ENCODE measurements around the gene LNX1.

The LNX1 gene

DNA sequence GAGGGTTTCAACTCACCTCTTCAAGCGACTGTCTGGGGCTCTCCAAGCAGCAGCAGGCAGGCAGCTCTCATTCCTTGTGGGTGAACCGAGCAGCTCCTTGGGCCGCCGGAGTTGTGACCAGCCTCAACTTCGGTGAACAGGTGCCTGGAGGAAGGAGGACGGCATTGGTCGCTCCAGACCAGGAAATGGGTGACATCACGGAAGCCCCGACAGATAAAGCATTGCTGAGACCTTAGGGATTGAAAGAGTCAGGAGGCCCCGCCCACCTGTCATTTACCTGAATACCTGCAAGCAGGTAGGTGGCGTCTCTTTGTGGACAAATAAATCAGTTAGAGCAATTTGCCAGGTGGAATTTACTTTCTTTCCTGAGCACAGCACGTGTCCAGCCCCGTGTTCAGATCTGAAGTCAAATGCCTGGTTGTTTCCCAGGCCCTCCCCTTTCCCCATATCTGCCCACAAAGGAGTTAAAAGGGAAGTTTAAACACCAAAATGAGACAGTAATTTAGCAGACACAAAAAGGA lies at the start of gene LNX1:
TSS of gene LNX1 (minus strand) at position 115 of the 521 bp plus-strand sequence. CDS start 17,484 bp downstream, outside the sequence.
- TF ChIP-seq, protein P1, sequence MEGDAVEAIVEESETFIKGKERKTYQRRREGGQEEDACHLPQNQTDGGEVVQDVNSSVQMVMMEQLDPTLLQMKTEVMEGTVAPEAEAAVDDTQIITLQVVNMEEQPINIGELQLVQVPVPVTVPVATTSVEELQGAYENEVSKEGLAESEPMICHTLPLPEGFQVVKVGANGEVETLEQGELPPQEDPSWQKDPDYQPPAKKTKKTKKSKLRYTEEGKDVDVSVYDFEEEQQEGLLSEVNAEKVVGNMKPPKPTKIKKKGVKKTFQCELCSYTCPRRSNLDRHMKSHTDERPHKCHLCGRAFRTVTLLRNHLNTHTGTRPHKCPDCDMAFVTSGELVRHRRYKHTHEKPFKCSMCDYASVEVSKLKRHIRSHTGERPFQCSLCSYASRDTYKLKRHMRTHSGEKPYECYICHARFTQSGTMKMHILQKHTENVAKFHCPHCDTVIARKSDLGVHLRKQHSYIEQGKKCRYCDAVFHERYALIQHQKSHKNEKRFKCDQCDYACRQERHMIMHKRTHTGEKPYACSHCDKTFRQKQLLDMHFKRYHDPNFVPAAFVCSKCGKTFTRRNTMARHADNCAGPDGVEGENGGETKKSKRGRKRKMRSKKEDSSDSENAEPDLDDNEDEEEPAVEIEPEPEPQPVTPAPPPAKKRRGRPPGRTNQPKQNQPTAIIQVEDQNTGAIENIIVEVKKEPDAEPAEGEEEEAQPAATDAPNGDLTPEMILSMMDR (conservative IDR thresholded peaks at IDR 0.05; ENCODE audit: control insufficient read depth, insufficient read depth, low read depth, low read length): no peak
- no peak for DNase-seq (ENCODE audit: low read depth)
- H3K4me3 ChIP-seq (ENCODE audit: control insufficient read depth, low read depth, low read length): no peak within 1 kb of the TSS

DNA sequence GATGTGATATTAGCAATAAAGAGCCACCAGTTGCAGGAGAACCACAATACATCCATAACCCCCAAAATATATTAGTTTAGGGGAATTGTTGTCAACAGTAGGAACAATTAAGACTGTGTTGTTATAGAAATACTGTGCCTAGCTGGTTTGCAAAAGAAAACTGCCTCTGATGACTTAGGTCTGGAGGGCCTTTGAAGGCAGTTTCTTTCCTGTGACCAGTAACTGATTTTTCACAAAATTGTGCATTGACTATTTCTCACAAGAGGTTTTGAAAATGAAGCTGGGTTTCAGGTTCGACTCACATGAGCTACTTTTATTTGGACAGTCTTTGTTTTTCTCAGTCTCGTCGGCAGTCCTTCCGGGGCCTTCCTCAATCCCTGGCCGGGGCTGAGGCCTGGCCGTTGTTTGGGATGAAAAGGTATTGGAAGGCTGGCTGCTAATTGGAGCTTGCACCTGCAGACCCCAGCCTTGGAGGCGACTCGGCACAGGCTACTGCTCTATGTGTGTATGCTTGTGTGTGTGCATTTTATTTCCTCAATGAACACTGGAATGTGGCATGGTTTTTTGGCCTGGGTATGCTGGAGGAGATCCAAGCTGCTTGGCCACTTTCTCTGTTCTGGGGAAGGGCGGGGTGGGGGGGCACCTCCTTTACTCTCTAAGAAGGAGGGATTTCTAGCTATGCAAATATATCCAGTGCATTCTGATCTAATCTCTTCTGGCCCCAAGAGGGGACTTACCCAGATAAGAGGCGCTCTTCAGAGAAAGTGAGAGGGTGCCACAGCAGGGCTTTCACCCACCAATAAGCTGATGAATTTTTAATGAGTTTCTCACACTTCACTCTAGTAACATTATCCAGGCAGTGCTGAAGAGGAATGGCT lies 49.5 kb upstream of the LNX1 start:
- TF ChIP-seq, protein P1 (conservative IDR thresholded peaks at IDR 0.05; ENCODE audit: control insufficient read depth, insufficient read depth, low read depth, low read length): no peak
- DNase-seq (ENCODE audit: low read depth): no peak
- H3K4me3 ChIP-seq (ENCODE audit: control insufficient read depth, low read depth, low read length): no peak overlapping the region

DNA sequence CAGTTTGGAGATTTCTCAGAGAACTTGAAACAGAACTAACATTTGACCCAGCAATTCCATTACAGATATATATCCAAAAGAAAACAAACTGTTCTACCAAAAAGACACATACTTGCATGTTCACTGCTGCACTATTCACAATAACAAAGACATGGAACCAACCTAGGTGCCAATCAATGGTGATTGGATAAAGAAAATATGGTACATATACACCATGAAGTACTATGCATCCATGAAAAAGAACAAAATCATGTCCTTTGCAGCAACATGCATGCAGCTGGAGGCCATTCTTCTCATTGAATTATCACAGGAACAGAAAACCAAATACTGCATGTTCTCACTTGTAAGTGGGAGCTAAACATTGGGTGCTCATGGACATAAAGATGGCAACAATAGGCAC lies 47.6 kb upstream of the LNX1 start:
- H3K4me3 ChIP-seq (ENCODE audit: control insufficient read depth, low read depth, low read length): no peak overlapping the region
- TF ChIP-seq, protein P1 (conservative IDR thresholded peaks at IDR 0.05; ENCODE audit: control insufficient read depth, insufficient read depth, low read depth, low read length): no peak
- no peak for DNase-seq (ENCODE audit: low read depth)

DNA sequence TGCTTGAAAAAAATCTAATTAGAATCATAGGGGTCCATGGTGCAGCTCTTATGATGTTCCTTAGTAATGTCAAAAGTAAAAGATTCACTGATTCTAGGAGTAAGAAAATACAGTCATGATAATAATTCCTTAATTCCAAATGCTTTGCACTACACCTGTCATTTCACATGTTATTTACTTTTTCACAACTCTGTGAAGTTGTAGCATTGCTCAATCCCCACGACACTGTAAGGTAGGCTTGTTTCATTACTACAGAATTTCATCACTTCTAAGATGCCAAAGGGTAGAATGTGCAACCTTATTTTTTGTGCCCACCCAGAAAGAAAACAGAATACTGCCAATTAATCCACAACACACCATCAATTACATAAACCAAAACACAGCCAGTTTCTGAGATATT lies 46.1 kb upstream of the LNX1 start:
- TF ChIP-seq, protein P1 (conservative IDR thresholded peaks at IDR 0.05; ENCODE audit: control insufficient read depth, insufficient read depth, low read depth, low read length): no peak
- no peak overlapping the region for H3K4me3 ChIP-seq (ENCODE audit: control insufficient read depth, low read depth, low read length)
- DNase-seq (ENCODE audit: low read depth): no peak

DNA sequence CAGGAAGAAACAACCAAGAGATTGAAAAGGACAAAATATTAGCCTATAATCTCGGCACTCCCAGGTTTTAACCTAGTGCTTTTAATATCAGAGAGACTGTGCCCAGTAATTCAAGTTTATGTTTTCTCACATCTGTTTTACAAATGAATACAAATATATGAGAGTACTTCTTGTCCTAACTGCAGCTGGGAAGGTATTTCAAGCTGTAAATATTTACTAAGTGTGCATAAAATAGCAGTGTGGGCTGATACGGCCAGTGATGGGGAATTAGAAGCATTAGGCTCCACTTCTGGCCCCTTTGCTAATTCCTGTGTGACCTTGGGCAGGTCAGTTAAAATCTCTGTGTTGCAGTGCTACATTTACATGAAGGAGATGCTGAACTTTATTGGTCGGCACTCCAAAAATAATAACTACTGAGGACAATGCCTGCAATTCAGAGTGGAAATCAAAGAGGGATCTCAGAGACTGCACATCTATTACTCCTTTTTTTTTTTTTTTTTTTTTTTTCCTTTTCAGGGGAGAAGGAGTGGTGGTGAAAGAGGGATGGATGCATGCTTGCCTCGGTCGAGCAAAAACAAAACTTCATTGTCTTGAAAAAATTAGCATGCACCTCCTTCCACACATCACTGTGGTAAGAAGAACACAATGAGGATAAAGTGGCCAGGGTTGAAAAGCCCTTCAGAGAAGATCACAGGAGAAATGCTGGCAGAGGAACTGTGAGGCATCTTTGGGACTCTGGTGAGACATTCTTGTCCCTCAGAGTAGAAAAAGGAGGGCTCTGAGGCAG lies 44.6 kb upstream of the LNX1 start:
- no peak for DNase-seq (ENCODE audit: low read depth)
- no peak overlapping the region for H3K4me3 ChIP-seq (ENCODE audit: control insufficient read depth, low read depth, low read length)
- TF ChIP-seq, protein P1 (conservative IDR thresholded peaks at IDR 0.05; ENCODE audit: control insufficient read depth, insufficient read depth, low read depth, low read length): no peak

DNA sequence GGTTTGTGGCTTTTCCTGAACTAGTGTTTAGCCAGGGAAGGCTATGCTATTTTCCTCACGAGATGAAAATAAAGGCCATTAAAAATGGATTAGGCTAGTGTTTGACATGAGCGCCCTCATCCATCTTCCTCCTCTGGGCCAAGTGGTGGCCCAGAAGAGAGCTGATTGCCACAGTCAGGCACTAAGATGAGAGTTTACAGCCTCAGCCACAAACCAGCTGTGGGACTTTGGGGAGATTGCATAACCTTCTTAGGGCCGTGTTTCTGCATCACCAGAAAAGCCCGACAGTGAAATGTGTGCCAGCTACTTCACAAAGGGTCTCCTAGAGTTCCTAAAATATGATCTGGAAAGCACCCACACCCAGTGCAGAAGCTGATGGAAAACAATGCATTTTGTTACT lies 42.3 kb upstream of the LNX1 start:
- no peak overlapping the region for H3K4me3 ChIP-seq (ENCODE audit: control insufficient read depth, low read depth, low read length)
- peak; percentile 69 for DNase-seq (ENCODE audit: low read depth)
- TF ChIP-seq, protein P1 (conservative IDR thresholded peaks at IDR 0.05; ENCODE audit: control insufficient read depth, insufficient read depth, low read depth, low read length): no peak

Measured in fibroblast of mammary gland (primary cell).